K562 (cell line): ENCODE data around the gene FSCN2.

Source experiments
- HDAC6 ChIP-seq: IDR thresholded peaks from 2 replicates; pipeline ENCODE4 v1.6.1; 2012; ENCODE audit warnings: low read depth, mild to moderate bottlenecking, control low read depth, inconsistent platforms, low read length, moderate library complexity
- NR2C2 ChIP-seq, 2 experiments: fragments of 200-800 bp in 1 of 2; sonication (Bioruptor generic) in 1 of 2; sonication (generic) in 1 of 2; formaldehyde crosslinking in 1 of 2; IDR thresholded peaks; 2 replicates each; pipeline versions ENCODE4 v1.6.1 to v1.8.0; 2016 to 2022; ENCODE audit warnings: mild to moderate bottlenecking in 1 of 2, missing compliant biosample characterization in 1 of 2, missing genetic modification characterization in 1 of 2, missing genetic modification reagents in 1 of 2
- RFX5 ChIP-seq: IDR thresholded peaks from 2 replicates; pipeline ENCODE4 v1.6.1; 2011; ENCODE audit warnings: low read depth, mild to moderate bottlenecking, improper control_type of control experiment, low read length
- ZZZ3 ChIP-seq: fragments of 450-650 bp; IDR thresholded peaks from 2 replicates; pipeline ENCODE4 v1.6.1; 2016; ENCODE audit warnings: antibody characterized with exemption, mild to moderate bottlenecking, moderate library complexity

GRCh38 chr17:81515530-81516041 is 12.6 kb upstream of the FSCN2 start:
- no peak for TF ChIP-seq HDAC6
- TF ChIP-seq NR2C2 (CRISPR knock-in tag; IDR thresholded peaks at IDR 0.05), result no peak
- no peak for TF ChIP-seq NR2C2 (tag; IDR thresholded peaks at IDR 0.05)
- no peak for TF ChIP-seq RFX5
- TF ChIP-seq ZZZ3, result no peak
